MCF 10A (cell line): ENCODE measurements around the gene UBE2L6. TPM values are rescaled to one million over a fixed set of nuclear protein-coding genes. Genes with fewer than 3 reads are reported as not detected.

ENCODE experiments used
- BruUV-seq: library from RNA; stranded (reverse); fragments of 400-500 nt; replicated peaks from 2 replicates; lab custom pipeline; 2021; lab: Mats Ljungman, UMichigan
- CTCF ChIA-PET: fragments of 300-600 bp; sonication (Branson Sonifier 250); formaldehyde crosslinking; extraction: SDS; loops from one replicate; lab custom pipeline; 2021; ENCODE audit warnings: antibody characterized with exemption, inconsistent platforms; lab: Yijun Ruan, JAX
- POLR2A ChIA-PET: fragments of 300-600, 350-650 bp; sonication (Branson Sonifier 250); formaldehyde crosslinking; extraction: SDS; loops from one replicate; lab custom pipeline; 2020; ENCODE audit warnings: antibody characterized with exemption, inconsistent platforms; lab: Yijun Ruan, JAX
- DNase-seq: peaks from one replicate; pipeline ENCODE4 v3.0.0-alpha.2; 2018; ENCODE audit not compliant: unreplicated experiment
- H3K27ac Mint-ChIP-seq: one replicate; pipeline ENCODE4 v1.8.0; 2022; ENCODE audit warnings: mild to moderate bottlenecking, low read depth, mixed read lengths; ENCODE audit not compliant: unreplicated experiment
- H3K27me3 Mint-ChIP-seq: one replicate; pipeline ENCODE4 v1.8.0; 2022; ENCODE audit warnings: mixed read lengths; ENCODE audit not compliant: insufficient read depth, unreplicated experiment
- H3K36me3 Mint-ChIP-seq: one replicate; pipeline ENCODE4 v1.8.0; 2022; ENCODE audit warnings: mild to moderate bottlenecking, moderate library complexity, mixed read lengths; ENCODE audit not compliant: insufficient read depth, unreplicated experiment
- H3K4me1 Mint-ChIP-seq: one replicate; pipeline ENCODE4 v1.8.0; 2022; ENCODE audit warnings: mixed read lengths; ENCODE audit not compliant: insufficient read depth, unreplicated experiment
- H3K4me3 Mint-ChIP-seq: one replicate; pipeline ENCODE4 v1.8.0; 2022; ENCODE audit warnings: mild to moderate bottlenecking, moderate library complexity, mixed read lengths; ENCODE audit not compliant: unreplicated experiment
- H3K9me3 Mint-ChIP-seq: one replicate; pipeline ENCODE4 v1.8.0; 2022; ENCODE audit warnings: mixed read lengths; ENCODE audit not compliant: unreplicated experiment
- CTCF ChIP-seq: fragments of 200-600 bp; IDR thresholded peaks from one replicate; pipeline ENCODE4 v1.8.0; 2022; ENCODE audit warnings: antibody characterized with exemption, mild to moderate bottlenecking; ENCODE audit not compliant: unreplicated experiment
- intact Hi-C: fragments of 100-400 bp; cut with micrococcal nuclease; formaldehyde crosslinking; loops from 2 replicates; pipeline ENCODE4 v1.14.1; 2022
- total RNA-seq: library from RNA; stranded (reverse); gene quantifications from 2 replicates; pipeline ENCODE4 v1.2.3, GENCODE V29; 2022

UBE2L6 gene
- total RNA-seq, 1 experiment from 2014 or later, result 17.0 TPM

GRCh38 chr11:57546869-57547475, 20.5 kb downstream of the UBE2L6 start:
- peak; percentile 26 for DNase-seq
- ChIA-PET CTCF (interaction anchor here (0.5 to 1.5 kb wide), 8 partner anchors 11 to 100 kb away, joined by 3 to 5 read pairs (median 4); no protein-coding TSS in a partner anchor), POLR2A (interaction anchor here (0.9 to 1.7 kb wide), 4 partner anchors 10 to 19 kb away, joined by 3 read pairs; no protein-coding TSS in a partner anchor)
- Mint-ChIP-seq H3K36me3 (peaks cover 22% of the 10 kb centered on the region), H3K4me3 (no peak overlapping the region), H3K27me3 (peaks cover 19% of the 10 kb centered on the region), H3K9me3 (no peaks in the 10 kb centered on the region), H3K4me1 (peaks cover 7% of the 10 kb centered on the region), H3K27ac (no peak overlapping the region)
- BruUV-seq, result no TSS peak
- no peak for TF ChIP-seq CTCF
- intact Hi-C loops, result no loop called here

- Mint-ChIP-seq H3K36me3 (peaks cover 18% of the 10 kb centered on the region), H3K27ac (no peak overlapping the region), H3K4me3 (no peak overlapping the region), H3K9me3 (no peaks in the 10 kb centered on the region), H3K4me1 (peaks cover 7% of the 10 kb centered on the region), H3K27me3 (peaks cover 19% of the 10 kb centered on the region)
- no TSS peak for BruUV-seq
- intact Hi-C loops, result no loop called here
- no peak for TF ChIP-seq CTCF
- CTCF ChIA-PET, result interaction anchor here (0.8 to 2.0 kb wide), 3 partner anchors 16 to 100 kb away, joined by 3 to 7 read pairs (median 4); partner anchors contain the start of gene UBE2L6
- POLR2A ChIA-PET, result interaction anchor here (0.9 to 1.2 kb wide), 2 partner anchors 11 to 19 kb away, joined by 3 read pairs; no protein-coding TSS in a partner anchor
- DNase-seq, result no peak
Measured at GRCh38 chr11:57546451-57546850, 21.0 kb downstream of the UBE2L6 start.

GRCh38 chr11:57545883-57546282, 21.6 kb downstream of the UBE2L6 start:
- CTCF ChIA-PET, result interaction anchor here (1.1 to 2.0 kb wide), 2 partner anchors 22 to 99 kb away, joined by 3 to 7 read pairs; partner anchors contain the start of gene UBE2L6
- intact Hi-C loops, result no loop called here

More at GRCh38 chr11:57545883-57546282, 21.6 kb downstream of the UBE2L6 start:
- no peak overlapping the region for H3K4me3 Mint-ChIP-seq
- no TSS peak for BruUV-seq
- H3K27me3 Mint-ChIP-seq, result peaks cover 19% of the 10 kb centered on the region
- peaks cover 12% of the 10 kb centered on the region for H3K36me3 Mint-ChIP-seq
- no peak for DNase-seq
- POLR2A ChIA-PET, result interaction anchor here (2.1 kb wide), 1 partner anchor 88 kb away, joined by 5 read pairs; no protein-coding TSS in a partner anchor
- TF ChIP-seq CTCF, result no peak
- peaks cover 7% of the 10 kb centered on the region for H3K4me1 Mint-ChIP-seq
- no peaks in the 10 kb centered on the region for H3K9me3 Mint-ChIP-seq
- no peak overlapping the region for H3K27ac Mint-ChIP-seq
